Hepatocyte (in vitro differentiated cells): ENCODE data around the gene HIP1. TPM values are rescaled to one million over a fixed set of nuclear protein-coding genes. Genes with fewer than 3 reads are reported as not detected.
"Not testable (repeated sequence)": the region's sequence is repeated elsewhere in the genome, so short reads cannot be mapped to it uniquely, and the experiment has no call there.

Experiments used
- DNase-seq: peaks from one replicate; pipeline ENCODE4 v3.0.0-alpha.2; 2016; ENCODE audit warnings: low spot score
- H2AFZ ChIP-seq: fragments of 200-600 bp; sonication (generic); 2 replicates; pipeline ENCODE4 v1.6.0; 2016; ENCODE audit warnings: antibody characterized with exemption, mild to moderate bottlenecking
- H3K27ac ChIP-seq: fragments of 200-600 bp; sonication (generic); 2 replicates; pipeline ENCODE4 v1.5.1; 2016; ENCODE audit warnings: mild to moderate bottlenecking
- H3K27me3 ChIP-seq: fragments of 200-600 bp; sonication (generic); 2 replicates; pipeline ENCODE4 v1.6.1; 2016
- H3K36me3 ChIP-seq: fragments of 200-600 bp; sonication (generic); replicated peaks from 2 replicates; pipeline ENCODE4 v1.5.1; 2016; ENCODE audit warnings: low read depth; ENCODE audit not compliant: insufficient read depth
- H3K4me1 ChIP-seq: fragments of 200-600 bp; sonication (generic); 2 replicates; pipeline ENCODE4 v1.5.1; 2016; ENCODE audit warnings: mild to moderate bottlenecking, moderate library complexity; ENCODE audit not compliant: insufficient read depth
- H3K4me2 ChIP-seq: fragments of 200-600 bp; sonication (generic); 2 replicates; pipeline ENCODE4 v1.6.0; 2016
- H3K4me3 ChIP-seq: fragments of 200-600 bp; sonication (generic); 2 replicates; pipeline ENCODE4 v1.5.1; 2016; ENCODE audit warnings: mild to moderate bottlenecking
- H3K79me2 ChIP-seq: fragments of 200-600 bp; sonication (generic); 2 replicates; pipeline ENCODE4 v1.6.0; 2017; ENCODE audit warnings: mild to moderate bottlenecking
- H3K9me2 ChIP-seq: fragments of 200-600 bp; sonication (generic); replicated peaks from 2 replicates; pipeline ENCODE4 v1.6.0; 2017; ENCODE audit warnings: mild to moderate bottlenecking; ENCODE audit not compliant: insufficient read depth
- H3K9me3 ChIP-seq: fragments of 200-600 bp; sonication (generic); 2 replicates; pipeline ENCODE4 v1.5.1; 2016; ENCODE audit warnings: low read depth, mild to moderate bottlenecking
- H4K20me1 ChIP-seq: fragments of 200-600 bp; sonication (generic); 2 replicates; pipeline ENCODE4 v1.6.0; 2016; ENCODE audit warnings: mild to moderate bottlenecking; ENCODE audit not compliant: insufficient read depth, poor library complexity, severe bottlenecking
- CTCF ChIP-seq: fragments of 200-600 bp; sonication (generic); IDR thresholded peaks from 2 replicates; pipeline ENCODE4 v1.5.1; 2016; ENCODE audit warnings: antibody characterized with exemption, mild to moderate bottlenecking; ENCODE audit not compliant: poor library complexity
- EZH2 ChIP-seq: fragments of 200-600 bp; sonication (generic); IDR thresholded peaks from 2 replicates; pipeline ENCODE4 v1.6.1; 2016; ENCODE audit warnings: antibody characterized with exemption, mild to moderate bottlenecking, borderline replicate concordance
- EZH2phosphoT487 ChIP-seq: fragments of 200-600 bp; sonication (generic); IDR thresholded peaks from one replicate; pipeline ENCODE4 v1.6.1; 2018; ENCODE audit warnings: antibody characterized with exemption, mild to moderate bottlenecking, low read depth, moderate library complexity; ENCODE audit not compliant: unreplicated experiment, severe bottlenecking
- WGBS: methylation state at CpG from one replicate; pipeline ENCODE4 v1.1.6; 2016; ENCODE audit warnings: low lambda C conversion rate; ENCODE audit errors: missing lambda C conversion rate; 5-methylcytosine and 5-hydroxymethylcytosine counted together
- polyA plus RNA-seq: library from polyadenylated mRNA; unstranded; fragments of >200 nt; fragmentation: Nextera tagmentation; extraction: Ambion mirVana; gene quantifications from 2 replicates; pipeline ENCODE4 v1.2.1, GENCODE V29; 2016
- total RNA-seq: library from RNA; depleted of rRNA; stranded (reverse); fragments of >200 nt; gene quantifications from 2 replicates; pipeline ENCODE4 v1.2.3, GENCODE V29; 2014

Gene HIP1
- total and polyA plus RNA-seq, 2 experiments from 2014 or later = 8.3 to 14.5 TPM

GRCh38 chr7:75616421-75617167, 122.1 kb downstream of the HIP1 start:
- no peak for DNase-seq
- H2AFZ ChIP-seq = no peak overlapping the region
- 92% methylated on average over 8 of the region's 9 CpGs for WGBS
- TF ChIP-seq CTCF (no peak), EZH2 (no peak), EZH2phosphoT487 (no peak)
- no peaks in the 10 kb centered on the region for H3K9me2 ChIP-seq
- H3K36me3 ChIP-seq = no peaks in the 10 kb centered on the region
- no peaks in the 10 kb centered on the region for H3K4me1 ChIP-seq
- no peaks in the 10 kb centered on the region for H4K20me1 ChIP-seq
- no peaks in the 10 kb centered on the region for H3K9me3 ChIP-seq
- H3K4me3 ChIP-seq = no peak overlapping the region
- no peaks in the 10 kb centered on the region for H3K27me3 ChIP-seq
- H3K79me2 ChIP-seq = no peaks in the 10 kb centered on the region
- no peak overlapping the region for H3K27ac ChIP-seq
- H3K4me2 ChIP-seq = no peak overlapping the region

DNA sequence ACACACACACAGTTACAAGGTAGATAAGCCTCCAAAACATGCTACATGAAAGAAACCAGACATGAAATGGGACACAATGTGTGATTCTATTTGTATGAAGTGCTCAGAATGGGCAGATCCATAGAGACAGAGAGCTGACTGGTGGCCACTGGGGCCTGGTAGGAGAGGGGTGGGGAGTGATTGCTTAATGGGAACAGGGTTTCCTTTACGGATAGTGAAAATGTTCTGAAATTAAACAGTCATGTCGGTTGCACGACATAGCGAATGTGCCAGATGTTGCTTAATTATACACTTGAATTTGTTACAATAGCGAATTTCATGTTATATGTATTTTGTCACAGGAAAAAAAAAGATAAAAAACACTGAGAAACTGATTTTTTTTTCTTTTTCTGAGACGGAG, 124.3 kb downstream of the HIP1 start:
- Histone ChIP-seq H3K4me1 (no peaks in the 10 kb centered on the region), H4K20me1 (no peaks in the 10 kb centered on the region), H3K36me3 (no peaks in the 10 kb centered on the region), H3K4me2 (no peak overlapping the region), H3K9me2 (no peaks in the 10 kb centered on the region), H3K27me3 (no peaks in the 10 kb centered on the region), H2AFZ (no peak overlapping the region), H3K9me3 (no peaks in the 10 kb centered on the region), H3K27ac (no peak overlapping the region), H3K4me3 (no peak overlapping the region), H3K79me2 (no peaks in the 10 kb centered on the region)
- WGBS = 92% methylated on average over 6 of the region's 6 CpGs
- DNase-seq = no peak
- TF ChIP-seq EZH2 = no peak

GRCh38 chr7:75613351-75613750, 125.4 kb downstream of the HIP1 start:
- TF ChIP-seq CTCF (no peak), EZH2 (no peak), EZH2phosphoT487 (no peak)
- DNase-seq = no peak

DNA sequence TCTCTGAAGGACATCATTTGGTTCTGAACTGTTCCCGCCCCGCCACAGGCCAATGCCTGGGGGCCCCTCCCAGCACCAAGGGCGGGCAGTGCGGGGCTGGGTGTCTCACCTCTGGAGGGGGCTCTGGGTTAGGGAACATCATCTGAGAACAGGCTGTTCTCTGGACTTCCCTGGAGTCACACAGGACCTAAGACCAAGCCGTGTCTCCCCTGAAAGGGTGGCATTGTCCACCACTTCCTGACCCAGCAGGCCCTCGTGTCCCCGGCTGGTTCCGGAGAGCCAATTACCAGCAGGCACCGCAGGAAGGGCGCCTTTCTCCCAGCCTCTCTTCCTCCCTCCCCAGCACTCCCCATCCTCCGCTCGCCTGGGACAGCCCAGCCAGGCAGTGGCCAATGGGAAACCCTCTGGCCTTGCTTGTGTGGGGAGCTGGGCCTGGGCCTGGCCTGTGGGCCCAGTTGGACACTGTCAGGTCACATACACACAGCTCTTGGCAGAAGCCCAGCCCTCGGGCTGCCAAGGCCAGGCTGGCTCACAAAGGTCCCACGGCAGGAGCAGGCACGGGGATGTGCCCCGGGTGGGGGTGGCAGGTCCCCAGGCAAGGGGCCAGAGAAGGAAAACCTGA, 127.1 kb downstream of the HIP1 start:
- Histone ChIP-seq H3K9me3 (no peaks in the 10 kb centered on the region), H3K36me3 (no peaks in the 10 kb centered on the region), H2AFZ (no peak overlapping the region), H3K27ac (no peak overlapping the region), H3K9me2 (no peaks in the 10 kb centered on the region), H4K20me1 (no peaks in the 10 kb centered on the region), H3K4me2 (no peak overlapping the region), H3K4me1 (no peaks in the 10 kb centered on the region), H3K27me3 (no peaks in the 10 kb centered on the region), H3K4me3 (no peak overlapping the region), H3K79me2 (no peaks in the 10 kb centered on the region)
- no peak for TF ChIP-seq EZH2phosphoT487
- no peak for TF ChIP-seq CTCF
- no peak for TF ChIP-seq EZH2
- DNase-seq = no peak
- WGBS = 86% methylated on average over 16 of the region's 16 CpGs

More at GRCh38 chr7:75613351-75613750, 125.4 kb downstream of the HIP1 start:
- no peaks in the 10 kb centered on the region for H4K20me1 ChIP-seq
- no peaks in the 10 kb centered on the region for H3K4me1 ChIP-seq
- H3K9me2 ChIP-seq = no peaks in the 10 kb centered on the region
- no peaks in the 10 kb centered on the region for H3K79me2 ChIP-seq
- no peaks in the 10 kb centered on the region for H3K36me3 ChIP-seq
- no peaks in the 10 kb centered on the region for H3K9me3 ChIP-seq
- WGBS = 90% methylated on average over 4 of the region's 4 CpGs
- no peaks in the 10 kb centered on the region for H3K27me3 ChIP-seq
- no peak overlapping the region for H3K4me2 ChIP-seq
- H2AFZ ChIP-seq = no peak overlapping the region
- no peak overlapping the region for H3K4me3 ChIP-seq
- no peak overlapping the region for H3K27ac ChIP-seq

DNA sequence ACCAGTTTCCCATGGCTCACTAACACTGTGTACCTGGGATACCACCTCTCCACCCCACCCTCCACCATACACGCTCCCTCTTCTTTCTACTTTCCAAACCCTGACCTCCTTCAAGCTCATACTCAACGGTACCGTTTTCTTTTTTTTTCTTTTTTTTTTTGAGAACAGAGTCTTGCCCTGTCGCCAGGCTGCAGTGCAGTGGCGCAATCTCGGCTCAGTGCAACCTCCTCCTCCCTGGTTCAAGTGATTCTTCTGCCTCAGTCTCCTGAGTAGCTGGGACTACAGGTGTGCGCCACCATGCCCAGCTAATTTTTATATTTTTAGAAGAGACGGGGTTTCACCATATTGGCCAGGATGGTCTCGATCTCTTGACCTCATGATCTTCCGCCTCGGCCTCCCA, 129.3 kb downstream of the HIP1 start:
- H3K9me2 ChIP-seq, H3K4me1 ChIP-seq, H3K27me3 ChIP-seq, H3K79me2 ChIP-seq, H3K27ac ChIP-seq, H2AFZ ChIP-seq, H3K4me2 ChIP-seq, H4K20me1 ChIP-seq, H3K36me3 ChIP-seq, DNase-seq, H3K4me3 ChIP-seq, H3K9me3 ChIP-seq: not testable (repeated sequence)
- WGBS = 93% methylated on average over 11 of the region's 11 CpGs
